ENCODE results near the gene OR10AD1. TPM values are rescaled to one million over a fixed set of nuclear protein-coding genes. Genes with fewer than 3 reads are reported as not detected.
"Not testable (repeated sequence)": the region's sequence is repeated elsewhere in the genome, so short reads cannot be mapped to it uniquely, and the experiment has no call there.

OR10AD1 gene, protein sequence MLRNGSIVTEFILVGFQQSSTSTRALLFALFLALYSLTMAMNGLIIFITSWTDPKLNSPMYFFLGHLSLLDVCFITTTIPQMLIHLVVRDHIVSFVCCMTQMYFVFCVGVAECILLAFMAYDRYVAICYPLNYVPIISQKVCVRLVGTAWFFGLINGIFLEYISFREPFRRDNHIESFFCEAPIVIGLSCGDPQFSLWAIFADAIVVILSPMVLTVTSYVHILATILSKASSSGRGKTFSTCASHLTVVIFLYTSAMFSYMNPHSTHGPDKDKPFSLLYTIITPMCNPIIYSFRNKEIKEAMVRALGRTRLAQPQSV
- not detected in 2 replicates for total RNA-seq (2012; rRNA removed)

DNA sequence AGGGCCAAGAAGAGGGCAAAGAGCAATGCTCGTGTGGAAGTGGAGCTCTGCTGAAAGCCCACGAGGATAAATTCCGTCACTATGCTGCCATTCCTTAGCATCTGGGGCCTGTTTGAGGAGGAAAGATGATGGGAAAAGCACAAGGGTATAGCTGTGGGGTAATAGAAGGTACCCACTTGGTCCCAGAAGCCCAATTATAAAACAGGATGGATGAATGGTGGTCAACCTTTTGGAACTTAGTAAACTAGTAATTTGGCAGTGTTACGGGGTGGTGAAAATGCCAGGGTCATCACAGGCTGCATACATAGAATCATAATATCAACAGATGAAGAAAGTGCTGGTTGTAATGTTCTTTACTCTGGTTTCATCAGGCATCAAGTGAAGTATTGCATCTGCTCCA, at the start of gene OR10AD1:
Gene OR10AD1 (minus strand): TSS at position 101 of the 400 bp plus-strand sequence. CDS start 0 bp downstream, at position 101.
- Histone ChIP-seq H3K9ac (ENCODE audit: low read depth, low read length) (no peak within 1 kb of the TSS), H3K4me2 (ENCODE audit: low read length) (no peak within 1 kb of the TSS), H3K27me3 (ENCODE audit: control insufficient read depth, insufficient read depth, low read length) (no peaks in the 10 kb centered on the region), H3K4me1 (ENCODE audit: control insufficient read depth, insufficient read depth, low read length) (no peaks in the 10 kb centered on the region), H3K4me3 (ENCODE audit: low read length) (no peak within 1 kb of the TSS), H3K36me3 (ENCODE audit: insufficient read depth, low read length) (no peaks in the 10 kb centered on the region), H3K9me3 (replicated peaks; ENCODE audit: low read length) (no peaks in the 10 kb centered on the region)

DNA sequence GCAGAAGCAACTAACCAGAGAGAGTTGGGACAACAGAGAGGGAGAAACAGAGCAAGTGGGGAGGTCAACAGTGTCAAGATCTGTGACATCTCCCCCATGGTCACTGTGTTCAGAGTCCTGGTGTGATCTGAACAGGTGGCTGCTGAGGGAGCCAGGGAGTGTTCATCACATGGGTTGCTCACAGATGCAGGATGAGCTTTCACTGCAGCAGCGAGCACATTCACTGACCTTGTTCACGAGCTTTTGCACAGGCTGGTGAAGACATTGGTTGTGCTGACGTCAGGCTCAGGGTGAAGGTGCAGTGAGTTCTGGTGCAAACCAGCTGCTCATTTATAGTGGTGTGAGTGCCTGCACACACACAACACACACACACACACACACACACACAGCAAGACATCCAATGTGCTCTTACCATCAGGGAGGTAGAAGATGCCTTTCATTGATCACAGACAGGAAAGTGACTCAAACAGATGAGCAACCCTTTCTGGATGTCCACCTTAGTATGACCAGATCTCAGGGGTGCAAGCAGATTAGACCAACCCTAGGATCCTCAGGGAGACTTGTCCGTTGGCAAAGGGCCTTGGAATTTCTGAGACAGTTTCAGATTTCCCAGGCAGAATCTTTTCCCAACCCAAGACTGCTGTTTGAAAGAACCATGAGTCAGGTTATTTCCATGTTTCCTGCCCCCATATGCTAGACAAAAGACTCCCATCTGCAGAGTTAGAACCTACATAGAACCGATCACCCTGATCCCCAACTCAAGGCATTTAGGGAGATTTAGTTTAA, 44.3 kb upstream of the OR10AD1 start:
- Histone ChIP-seq H3K4me3 (ENCODE audit: low read length) (no peak overlapping the region), H3K4me1 (ENCODE audit: control insufficient read depth, insufficient read depth, low read length) (no peaks in the 10 kb centered on the region), H3K36me3 (ENCODE audit: insufficient read depth, low read length) (no peaks in the 10 kb centered on the region), H3K9ac (ENCODE audit: low read depth, low read length) (no peak overlapping the region), H3K4me2 (ENCODE audit: low read length) (no peak overlapping the region), H3K27me3 (ENCODE audit: control insufficient read depth, insufficient read depth, low read length) (peaks cover 42% of the 10 kb centered on the region), H3K9me3 (replicated peaks; ENCODE audit: low read length) (no peaks in the 10 kb centered on the region)

DNA sequence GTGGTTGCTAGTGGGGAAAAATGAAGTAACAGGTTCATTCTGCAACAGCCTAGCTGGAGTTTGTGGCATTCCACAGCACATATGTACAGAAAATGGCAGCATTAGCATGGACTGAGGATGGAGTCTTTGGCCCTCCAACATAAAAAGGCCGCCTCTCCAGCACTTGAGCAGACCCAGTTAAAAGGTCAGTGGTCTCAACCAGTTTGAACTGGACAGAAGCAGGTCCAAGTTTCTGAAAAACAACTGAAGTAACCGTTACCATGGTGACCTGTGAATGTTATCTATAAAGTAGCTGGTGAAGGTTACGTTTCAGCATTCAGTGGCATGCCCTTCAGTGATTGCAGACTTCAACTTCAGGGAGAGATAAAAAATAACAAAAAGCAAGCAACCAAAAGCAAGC, 34.1 kb upstream of the OR10AD1 start:
- no peak overlapping the region for H3K4me2 ChIP-seq (ENCODE audit: low read length)

DNA sequence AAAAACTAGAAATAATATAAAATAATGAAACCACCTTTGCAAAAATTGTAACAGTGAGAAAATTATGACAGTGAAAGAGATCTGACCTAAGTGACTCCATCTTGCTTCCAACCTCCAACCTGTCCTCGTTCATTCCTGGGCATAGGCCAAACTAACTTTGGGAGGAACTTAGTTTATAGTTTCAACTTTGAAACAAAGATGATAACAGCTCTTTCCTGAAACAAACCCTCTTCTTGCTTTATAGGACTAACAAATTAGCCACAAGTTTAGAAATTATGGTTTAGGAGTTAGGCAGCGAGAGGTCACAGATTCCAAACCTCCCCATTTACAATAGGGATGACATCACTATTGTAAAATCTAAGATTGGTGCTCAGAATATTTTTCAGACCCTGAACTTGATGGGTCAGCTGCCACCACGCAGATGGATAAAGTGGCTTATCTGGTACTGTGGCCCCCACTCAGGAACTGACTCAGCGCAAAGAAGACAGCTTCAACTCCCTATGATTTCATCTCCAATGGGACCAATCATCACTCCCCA, 32.8 kb upstream of the OR10AD1 start:
- no peaks in the 10 kb centered on the region for H3K9me3 ChIP-seq (replicated peaks; ENCODE audit: low read length)
- no peak overlapping the region for H3K4me2 ChIP-seq (ENCODE audit: low read length)
- H3K4me3 ChIP-seq (ENCODE audit: low read length), result no peak overlapping the region
- H3K36me3 ChIP-seq (ENCODE audit: insufficient read depth, low read length), result no peaks in the 10 kb centered on the region
- H3K27me3 ChIP-seq (ENCODE audit: control insufficient read depth, insufficient read depth, low read length), result peaks cover 19% of the 10 kb centered on the region
- no peak overlapping the region for H3K9ac ChIP-seq (ENCODE audit: low read depth, low read length)
- no peaks in the 10 kb centered on the region for H3K4me1 ChIP-seq (ENCODE audit: control insufficient read depth, insufficient read depth, low read length)

More for the DNA sequence above, 34.1 kb upstream of the OR10AD1 start:
- no peak overlapping the region for H3K9ac ChIP-seq (ENCODE audit: low read depth, low read length)
- H3K36me3 ChIP-seq (ENCODE audit: insufficient read depth, low read length), result no peaks in the 10 kb centered on the region
- peaks cover 19% of the 10 kb centered on the region for H3K27me3 ChIP-seq (ENCODE audit: control insufficient read depth, insufficient read depth, low read length)
- no peaks in the 10 kb centered on the region for H3K4me1 ChIP-seq (ENCODE audit: control insufficient read depth, insufficient read depth, low read length)
- H3K4me3 ChIP-seq (ENCODE audit: low read length), result no peak overlapping the region
- no peaks in the 10 kb centered on the region for H3K9me3 ChIP-seq (replicated peaks; ENCODE audit: low read length)

DNA sequence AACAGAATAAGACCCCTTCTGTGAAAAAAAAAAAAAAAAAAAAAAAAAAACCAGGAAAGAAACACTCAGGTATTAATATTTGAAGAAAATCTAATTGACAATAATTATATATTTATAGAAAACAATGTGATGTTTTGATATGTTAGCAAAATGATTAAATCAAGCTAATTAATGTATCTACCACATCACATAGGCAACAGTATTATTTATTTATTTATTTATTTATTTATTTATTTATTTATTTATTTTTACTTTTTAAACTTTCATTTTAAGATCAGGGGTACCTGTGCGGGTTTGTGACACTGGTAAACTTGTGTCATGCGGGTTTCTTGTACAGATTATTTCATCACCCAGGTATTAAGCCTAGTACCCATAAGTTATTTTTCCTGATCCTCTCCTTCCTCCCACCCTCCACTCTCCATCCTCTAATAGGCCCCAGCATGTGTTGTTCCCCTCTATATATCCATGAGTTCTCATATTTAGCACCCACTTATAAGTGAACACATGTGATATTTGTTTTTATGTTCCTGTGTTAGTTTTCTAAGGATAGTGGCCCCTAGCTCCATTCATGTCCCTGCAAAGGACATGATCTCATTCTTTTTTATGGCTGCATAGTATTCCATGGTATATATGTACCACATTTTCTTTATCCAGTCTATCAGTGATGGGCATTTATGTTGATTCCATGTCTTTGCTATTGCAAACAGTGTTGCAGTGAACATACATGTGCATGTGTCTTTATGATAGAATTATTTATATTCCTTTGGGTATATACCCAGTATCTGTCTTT, 28.3 kb upstream of the OR10AD1 start:
- not testable (repeated sequence) for H3K9me3 ChIP-seq (replicated peaks; ENCODE audit: low read length); H3K27me3 ChIP-seq (ENCODE audit: control insufficient read depth, insufficient read depth, low read length); H3K9ac ChIP-seq (ENCODE audit: low read depth, low read length); H3K4me2 ChIP-seq (ENCODE audit: low read length); H3K4me3 ChIP-seq (ENCODE audit: low read length); H3K36me3 ChIP-seq (ENCODE audit: insufficient read depth, low read length); H3K4me1 ChIP-seq (ENCODE audit: control insufficient read depth, insufficient read depth, low read length)

DNA sequence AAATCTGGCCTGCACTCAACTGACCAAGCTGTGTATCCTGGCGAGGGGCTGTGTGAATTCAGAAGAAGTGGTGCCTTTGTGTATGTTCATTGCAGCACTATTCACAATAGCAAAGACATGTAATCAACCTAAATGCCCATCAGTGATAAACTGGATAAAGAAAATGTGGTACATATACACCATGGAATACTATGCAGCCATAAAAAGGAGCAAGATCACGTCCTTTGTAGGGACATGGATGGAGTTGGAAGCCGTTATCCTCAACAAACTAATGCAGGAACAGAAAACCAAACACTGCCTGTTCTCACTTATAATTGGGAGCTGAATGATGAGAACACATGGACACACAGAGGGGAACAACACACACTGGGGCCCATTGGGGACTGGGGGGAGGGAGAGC, 21.4 kb upstream of the OR10AD1 start:
- not testable (repeated sequence) for H3K4me2 ChIP-seq (ENCODE audit: low read length); H3K4me1 ChIP-seq (ENCODE audit: control insufficient read depth, insufficient read depth, low read length); H3K9me3 ChIP-seq (replicated peaks; ENCODE audit: low read length); H3K9ac ChIP-seq (ENCODE audit: low read depth, low read length); H3K4me3 ChIP-seq (ENCODE audit: low read length); H3K36me3 ChIP-seq (ENCODE audit: insufficient read depth, low read length)
- H3K27me3 ChIP-seq (ENCODE audit: control insufficient read depth, insufficient read depth, low read length), result peaks cover 18% of the 10 kb centered on the region

DNA sequence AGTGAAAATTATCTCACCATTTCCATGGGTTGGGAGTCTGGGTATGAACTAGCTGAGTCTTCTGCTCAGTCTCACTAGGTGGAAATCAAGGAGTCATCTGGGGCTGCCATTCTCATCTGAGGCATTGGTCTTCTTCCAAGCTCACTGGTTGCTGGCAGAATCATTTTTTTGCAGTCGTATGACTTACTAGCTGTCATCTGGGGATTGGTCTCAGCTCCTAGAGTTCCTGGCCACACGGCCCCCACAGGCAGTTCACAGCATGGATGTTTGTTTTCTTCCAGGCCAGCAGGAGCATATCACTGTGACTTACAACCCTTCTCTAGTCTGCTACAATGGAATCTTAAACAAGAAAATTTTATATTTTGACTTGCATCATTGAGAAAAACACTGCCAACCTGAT, 18.6 kb upstream of the OR10AD1 start:
- Histone ChIP-seq H3K27me3 (ENCODE audit: control insufficient read depth, insufficient read depth, low read length) (peaks cover 37% of the 10 kb centered on the region), H3K9ac (ENCODE audit: low read depth, low read length) (no peak overlapping the region), H3K36me3 (ENCODE audit: insufficient read depth, low read length) (no peaks in the 10 kb centered on the region), H3K4me2 (ENCODE audit: low read length) (no peak overlapping the region), H3K4me3 (ENCODE audit: low read length) (no peak overlapping the region), H3K4me1 (ENCODE audit: control insufficient read depth, insufficient read depth, low read length) (no peaks in the 10 kb centered on the region), H3K9me3 (replicated peaks; ENCODE audit: low read length) (no peaks in the 10 kb centered on the region)

DNA sequence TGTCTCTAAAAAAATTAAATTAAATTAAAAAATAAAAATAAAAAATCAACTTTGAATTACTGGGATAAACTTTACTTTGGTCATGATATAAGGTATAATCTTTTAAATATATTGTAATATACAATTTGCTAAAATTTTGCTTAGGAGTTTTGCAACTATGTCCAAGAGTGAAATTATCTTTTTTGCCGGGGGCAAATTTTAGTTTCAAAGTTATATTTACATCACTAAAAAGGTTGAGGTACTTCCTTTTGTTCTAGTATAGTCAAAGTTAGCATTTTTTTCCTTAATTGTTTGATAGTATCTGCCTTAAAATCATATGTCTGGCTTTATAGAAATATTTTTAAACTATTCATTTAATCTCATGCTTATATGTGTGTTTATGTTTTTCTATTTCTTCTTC, 17.6 kb upstream of the OR10AD1 start:
- no peaks in the 10 kb centered on the region for H3K9me3 ChIP-seq (replicated peaks; ENCODE audit: low read length)
- H3K9ac ChIP-seq (ENCODE audit: low read depth, low read length), result no peak overlapping the region
- no peaks in the 10 kb centered on the region for H3K4me1 ChIP-seq (ENCODE audit: control insufficient read depth, insufficient read depth, low read length)
- H3K36me3 ChIP-seq (ENCODE audit: insufficient read depth, low read length), result no peaks in the 10 kb centered on the region
- peaks cover 43% of the 10 kb centered on the region for H3K27me3 ChIP-seq (ENCODE audit: control insufficient read depth, insufficient read depth, low read length)
- no peak overlapping the region for H3K4me2 ChIP-seq (ENCODE audit: low read length)
- H3K4me3 ChIP-seq (ENCODE audit: low read length), result no peak overlapping the region

DNA sequence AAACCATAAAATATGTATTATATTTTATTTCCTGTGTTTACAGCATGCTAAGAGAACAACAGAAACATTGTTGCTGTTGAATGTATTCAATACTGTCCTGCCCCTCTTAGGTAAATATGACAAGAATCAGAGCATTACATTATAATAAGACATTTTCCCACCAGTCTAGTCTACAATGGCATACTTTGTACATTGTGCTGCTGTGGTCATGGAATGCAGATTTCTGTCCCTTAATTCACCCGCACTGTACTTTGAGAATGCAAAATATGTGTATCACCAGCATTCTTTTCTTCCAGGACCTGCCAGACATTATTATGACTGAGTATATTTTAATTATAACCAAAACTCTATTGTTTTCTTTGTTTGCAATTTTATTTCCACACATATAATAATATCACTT, 16.5 kb upstream of the OR10AD1 start:
- peaks cover 41% of the 10 kb centered on the region for H3K27me3 ChIP-seq (ENCODE audit: control insufficient read depth, insufficient read depth, low read length)
- H3K4me1 ChIP-seq (ENCODE audit: control insufficient read depth, insufficient read depth, low read length), result no peaks in the 10 kb centered on the region
- H3K9me3 ChIP-seq (replicated peaks; ENCODE audit: low read length), result no peaks in the 10 kb centered on the region
- no peak overlapping the region for H3K9ac ChIP-seq (ENCODE audit: low read depth, low read length)
- no peaks in the 10 kb centered on the region for H3K36me3 ChIP-seq (ENCODE audit: insufficient read depth, low read length)
- no peak overlapping the region for H3K4me3 ChIP-seq (ENCODE audit: low read length)
- H3K4me2 ChIP-seq (ENCODE audit: low read length), result no peak overlapping the region

DNA sequence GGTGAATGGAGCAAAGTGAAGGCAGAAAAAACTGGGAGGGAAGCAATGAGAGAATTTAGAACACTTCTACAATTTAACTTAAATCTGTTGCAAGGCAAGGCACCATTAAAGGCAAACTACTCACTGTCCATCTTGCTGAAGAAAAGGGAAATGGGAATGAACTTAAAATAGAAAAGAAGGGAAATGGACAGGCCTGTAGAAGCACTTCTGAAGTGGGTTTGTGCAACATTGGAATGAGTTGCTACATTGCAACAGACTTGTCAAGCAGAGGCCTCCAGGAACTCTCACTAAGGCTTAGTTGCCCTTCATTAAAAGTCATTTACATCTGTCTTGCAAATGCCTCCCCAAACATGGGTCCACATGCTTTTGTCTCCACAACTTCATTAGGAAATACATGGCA, 13.7 kb upstream of the OR10AD1 start:
- Histone ChIP-seq H3K9ac (ENCODE audit: low read depth, low read length) (no peak overlapping the region), H3K4me1 (ENCODE audit: control insufficient read depth, insufficient read depth, low read length) (no peaks in the 10 kb centered on the region), H3K36me3 (ENCODE audit: insufficient read depth, low read length) (no peaks in the 10 kb centered on the region), H3K4me2 (ENCODE audit: low read length) (no peak overlapping the region), H3K27me3 (ENCODE audit: control insufficient read depth, insufficient read depth, low read length) (peaks cover 60% of the 10 kb centered on the region), H3K4me3 (ENCODE audit: low read length) (no peak overlapping the region), H3K9me3 (replicated peaks; ENCODE audit: low read length) (no peaks in the 10 kb centered on the region)

DNA sequence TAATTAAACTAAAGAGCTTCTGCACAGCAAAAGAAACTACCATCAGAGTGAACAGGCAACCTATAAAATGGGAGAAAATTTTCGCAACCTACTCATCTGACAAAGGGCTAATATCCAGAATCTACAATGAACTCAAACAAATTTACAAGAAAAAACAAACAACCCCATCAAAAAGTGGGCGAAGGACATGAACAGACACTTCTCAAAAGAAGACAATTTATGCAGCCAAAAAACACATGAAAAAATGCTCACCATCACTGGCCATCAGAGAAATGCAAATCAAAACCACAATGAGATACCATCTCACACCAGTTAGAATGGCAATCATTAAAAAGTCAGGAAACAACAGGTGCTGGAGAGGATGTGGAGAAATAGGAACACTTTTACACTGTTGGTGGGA, 6.4 kb upstream of the OR10AD1 start:
- not testable (repeated sequence) for H3K4me1 ChIP-seq (ENCODE audit: control insufficient read depth, insufficient read depth, low read length); H3K9me3 ChIP-seq (replicated peaks; ENCODE audit: low read length); H3K4me2 ChIP-seq (ENCODE audit: low read length); H3K36me3 ChIP-seq (ENCODE audit: insufficient read depth, low read length); H3K4me3 ChIP-seq (ENCODE audit: low read length); H3K9ac ChIP-seq (ENCODE audit: low read depth, low read length)
- peaks cover 26% of the 10 kb centered on the region for H3K27me3 ChIP-seq (ENCODE audit: control insufficient read depth, insufficient read depth, low read length)
